Measurements from ENCODE around the gene SPO11. TPM values are rescaled to one million over a fixed set of nuclear protein-coding genes. Genes with fewer than 3 reads are reported as not detected.

Gene SPO11
- total and polyA plus RNA-seq, 3 donors from 2014 or later: 5.9 to 13.8 (median 12.3) TPM

- Histone ChIP-seq H3K27ac (no peak overlapping the region), H3K9me3 (no peaks in the 10 kb centered on the region), H3K27me3 (no peaks in the 10 kb centered on the region), H3K4me1 (no peaks in the 10 kb centered on the region), H3K4me3 (no peak overlapping the region), H3K36me3 (ENCODE audit: low read depth, missing control alignments) (no peaks in the 10 kb centered on the region)
- intact Hi-C loops (cut with DNase I; ENCODE audit: low total_unique reads): no loop called here
- WGBS, 2 donors: 91 to 95% methylated on average over 6 of the region's 6 CpGs
- DNase-seq: no peak
- TF ChIP-seq CTCF (IDR thresholded peaks at IDR 0.05): no peak
- TF ChIP-seq POLR2A (IDR thresholded peaks at IDR 0.05): no peak
Observed at GRCh38 chr20:57361517-57361916, 31.9 kb downstream of the SPO11 start.

DNA sequence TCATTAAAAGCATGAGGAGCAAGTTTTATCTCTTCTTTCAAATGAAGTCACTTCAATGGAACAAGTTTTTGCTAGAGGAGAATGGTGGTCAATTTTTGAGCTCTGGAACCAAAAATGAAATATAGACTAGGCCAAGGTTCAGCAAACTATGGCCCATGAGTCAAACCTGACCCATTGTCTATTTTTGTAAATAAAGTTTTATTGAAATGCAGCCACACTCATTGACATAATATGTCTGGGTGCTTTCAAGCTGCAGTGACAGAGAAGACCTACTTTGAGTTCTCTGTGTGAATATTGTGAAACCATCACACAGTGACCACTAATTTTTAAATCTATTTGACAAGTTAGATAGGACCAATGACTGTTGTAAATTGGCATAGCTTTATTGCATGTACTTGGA, 34.8 kb downstream of the SPO11 start:
- TF ChIP-seq CTCF (IDR thresholded peaks at IDR 0.05): no peak
- no peak for TF ChIP-seq POLR2A (IDR thresholded peaks at IDR 0.05)
- Histone ChIP-seq H3K27ac (no peak overlapping the region), H3K36me3 (ENCODE audit: low read depth, missing control alignments) (no peaks in the 10 kb centered on the region), H3K4me1 (no peaks in the 10 kb centered on the region), H3K9me3 (no peaks in the 10 kb centered on the region), H3K4me3 (no peak overlapping the region), H3K27me3 (no peaks in the 10 kb centered on the region)
- no peak for DNase-seq
- intact Hi-C loops (cut with DNase I; ENCODE audit: low total_unique reads): no loop called here

- Histone ChIP-seq H3K4me3 (no peak overlapping the region), H3K9me3 (no peaks in the 10 kb centered on the region), H3K27me3 (no peaks in the 10 kb centered on the region), H3K27ac (no peak overlapping the region), H3K4me1 (no peaks in the 10 kb centered on the region), H3K36me3 (ENCODE audit: low read depth, missing control alignments) (no peaks in the 10 kb centered on the region)
- intact Hi-C loops (cut with DNase I; ENCODE audit: low total_unique reads): no loop called here
- no peak for DNase-seq
- TF ChIP-seq CTCF (IDR thresholded peaks at IDR 0.05) (no peak), POLR2A (IDR thresholded peaks at IDR 0.05) (no peak)
- WGBS, 2 donors: 75 to 86% methylated on average over 3 of the region's 3 CpGs
Observed at GRCh38 chr20:57369596-57369995, 40.0 kb downstream of the SPO11 start.

- Histone ChIP-seq H3K4me1 (no peaks in the 10 kb centered on the region), H3K9me3 (no peaks in the 10 kb centered on the region), H3K4me3 (no peak overlapping the region), H3K27me3 (no peaks in the 10 kb centered on the region), H3K27ac (no peak overlapping the region), H3K36me3 (ENCODE audit: low read depth, missing control alignments) (no peaks in the 10 kb centered on the region)
- no peak for TF ChIP-seq POLR2A (IDR thresholded peaks at IDR 0.05)
- TF ChIP-seq CTCF (IDR thresholded peaks at IDR 0.05): no peak
- 94 to 95% methylated on average over 9 of the region's 9 CpGs for WGBS, 2 donors
- no peak for DNase-seq
- intact Hi-C loops (cut with DNase I; ENCODE audit: low total_unique reads): no loop called here
Observed at GRCh38 chr20:57370316-57370715, 40.7 kb downstream of the SPO11 start.

GRCh38 chr20:57371363-57371762, 41.8 kb downstream of the SPO11 start:
- no peaks in the 10 kb centered on the region for H3K9me3 ChIP-seq
- TF ChIP-seq POLR2A (IDR thresholded peaks at IDR 0.05) (no peak), CTCF (IDR thresholded peaks at IDR 0.05) (no peak)
- no peaks in the 10 kb centered on the region for H3K36me3 ChIP-seq (ENCODE audit: low read depth, missing control alignments)
- WGBS, 2 donors: 88 to 93% methylated on average over 4 of the region's 4 CpGs
- no peak overlapping the region for H3K27ac ChIP-seq
- no peaks in the 10 kb centered on the region for H3K4me1 ChIP-seq
- intact Hi-C loops (cut with DNase I; ENCODE audit: low total_unique reads): no loop called here
- H3K4me3 ChIP-seq: no peak overlapping the region
- H3K27me3 ChIP-seq: no peaks in the 10 kb centered on the region
- no peak for DNase-seq

Data from testis (tissue), 3 donors.